MCF 10A (cell line): ENCODE data around the gene TNFRSF8. TPM values are rescaled to one million over a fixed set of nuclear protein-coding genes. Genes with fewer than 3 reads are reported as not detected.

Experiments used
- BruUV-seq: library from RNA; stranded (reverse); fragments of 400-500 nt; replicated peaks from 2 replicates; lab custom pipeline; 2021; lab: Mats Ljungman, UMichigan
- CTCF ChIA-PET: fragments of 300-600 bp; sonication (Branson Sonifier 250); formaldehyde crosslinking; extraction: SDS; loops from one replicate; lab custom pipeline; 2021; ENCODE audit warnings: antibody characterized with exemption, inconsistent platforms; lab: Yijun Ruan, JAX
- POLR2A ChIA-PET: fragments of 300-600, 350-650 bp; sonication (Branson Sonifier 250); formaldehyde crosslinking; extraction: SDS; loops from one replicate; lab custom pipeline; 2020; ENCODE audit warnings: antibody characterized with exemption, inconsistent platforms; lab: Yijun Ruan, JAX
- DNase-seq: peaks from one replicate; pipeline ENCODE4 v3.0.0-alpha.2; 2018; ENCODE audit not compliant: unreplicated experiment
- H3K27ac Mint-ChIP-seq: one replicate; pipeline ENCODE4 v1.8.0; 2022; ENCODE audit warnings: mild to moderate bottlenecking, low read depth, mixed read lengths; ENCODE audit not compliant: unreplicated experiment
- H3K27me3 Mint-ChIP-seq: one replicate; pipeline ENCODE4 v1.8.0; 2022; ENCODE audit warnings: mixed read lengths; ENCODE audit not compliant: insufficient read depth, unreplicated experiment
- H3K36me3 Mint-ChIP-seq: one replicate; pipeline ENCODE4 v1.8.0; 2022; ENCODE audit warnings: mild to moderate bottlenecking, moderate library complexity, mixed read lengths; ENCODE audit not compliant: insufficient read depth, unreplicated experiment
- H3K4me1 Mint-ChIP-seq: one replicate; pipeline ENCODE4 v1.8.0; 2022; ENCODE audit warnings: mixed read lengths; ENCODE audit not compliant: insufficient read depth, unreplicated experiment
- H3K4me3 Mint-ChIP-seq: one replicate; pipeline ENCODE4 v1.8.0; 2022; ENCODE audit warnings: mild to moderate bottlenecking, moderate library complexity, mixed read lengths; ENCODE audit not compliant: unreplicated experiment
- H3K9me3 Mint-ChIP-seq: one replicate; pipeline ENCODE4 v1.8.0; 2022; ENCODE audit warnings: mixed read lengths; ENCODE audit not compliant: unreplicated experiment
- CTCF ChIP-seq: fragments of 200-600 bp; IDR thresholded peaks from one replicate; pipeline ENCODE4 v1.8.0; 2022; ENCODE audit warnings: antibody characterized with exemption, mild to moderate bottlenecking; ENCODE audit not compliant: unreplicated experiment
- intact Hi-C: fragments of 100-400 bp; cut with micrococcal nuclease; formaldehyde crosslinking; loops from 2 replicates; pipeline ENCODE4 v1.14.1; 2022
- microRNA-seq: library from miRNA; unstranded; fragments of <30 nt; microRNA quantifications from one replicate; pipeline ENCODE4 v1.2.0, GENCODE V29; 2022
- total RNA-seq: library from RNA; stranded (reverse); gene quantifications from 2 replicates; pipeline ENCODE4 v1.2.3, GENCODE V29; 2022

Gene TNFRSF8
- total RNA-seq, 1 experiment from 2014 or later: not detected

DNA sequence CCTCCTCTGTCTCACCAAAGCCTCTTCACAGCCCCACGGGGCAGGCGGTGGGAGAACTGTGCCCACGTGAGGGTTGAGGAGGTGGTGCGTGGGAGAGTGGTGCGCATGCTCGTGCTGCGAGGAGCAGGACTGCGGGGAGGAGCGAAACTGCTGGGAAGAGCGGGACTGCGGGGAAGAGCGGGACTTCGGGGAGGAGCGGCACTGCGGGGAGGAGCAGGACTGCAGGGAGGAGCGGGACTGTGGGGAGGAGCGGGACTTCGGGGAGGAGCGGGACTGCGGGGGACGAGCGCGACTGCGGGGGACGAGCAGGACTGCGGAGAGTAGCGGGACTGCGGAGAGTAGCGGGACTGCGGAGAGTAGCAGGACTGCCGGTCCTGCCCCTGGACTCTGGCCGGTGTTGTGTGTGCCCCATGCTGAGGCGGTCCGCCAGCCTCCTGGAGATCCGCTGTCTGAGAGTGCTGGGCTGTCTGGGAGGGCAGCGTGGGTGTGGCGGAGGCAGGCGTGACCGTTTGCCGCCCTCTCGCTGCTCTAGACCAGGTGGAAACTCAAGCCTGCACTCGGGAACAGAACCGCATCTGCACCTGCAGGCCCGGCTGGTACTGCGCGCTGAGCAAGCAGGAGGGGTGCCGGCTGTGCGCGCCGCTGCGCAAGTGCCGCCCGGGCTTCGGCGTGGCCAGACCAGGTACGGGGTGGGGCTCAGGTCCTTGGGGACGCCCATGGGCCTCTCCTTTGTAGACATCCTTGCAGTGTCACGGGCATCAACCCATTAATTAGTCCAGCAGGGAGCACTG is 128.3 kb downstream of the TNFRSF8 start:
- POLR2A ChIA-PET: interaction anchor here (0.6 kb wide), 1 partner anchor 9 kb away, joined by 4 read pairs; no protein-coding TSS in a partner anchor
- DNase-seq: no peak
- H3K9me3 Mint-ChIP-seq: no peaks in the 10 kb centered on the region
- peak overlapping the region; percentile 42 for H3K27ac Mint-ChIP-seq
- peaks cover 39% of the 10 kb centered on the region for H3K27me3 Mint-ChIP-seq
- intact Hi-C loops: no loop called here
- no peaks in the 10 kb centered on the region for H3K36me3 Mint-ChIP-seq
- peaks cover 5% of the 10 kb centered on the region for H3K4me1 Mint-ChIP-seq
- CTCF ChIA-PET: interaction anchor here (2.9 kb wide), 1 partner anchor 17 kb away, joined by 15 read pairs; no protein-coding TSS in a partner anchor
- no peak overlapping the region for H3K4me3 Mint-ChIP-seq
- no TSS peak for BruUV-seq
- TF ChIP-seq CTCF: no peak

Small RNA genes lying within 50 kb of the gene (microRNA-seq; reads per million reads assigned to microRNA genes)
- not detected for gene MIR4632
- 0.53 reads per million for gene MIR6729
- not detected for gene MIR7846

Other genes starting within 250 kb of the TNFRSF8 start
- not detected in 2 replicates for gene NPPA, start 215.5 kb upstream of the TNFRSF8 start, total RNA-seq
- not detected in 2 replicates for gene NPPB, start 204.4 kb upstream of the TNFRSF8 start, total RNA-seq
- 20.4 and 24.3 TPM in 2 replicates for gene KIAA2013, start 136.9 kb upstream of the TNFRSF8 start, total RNA-seq
- 47.2 and 48.2 TPM in 2 replicates for gene PLOD1, start 128.6 kb upstream of the TNFRSF8 start, total RNA-seq
- 95.6 and 105 TPM in 2 replicates for gene MFN2, start 82.9 kb upstream of the TNFRSF8 start, total RNA-seq
- 22.1 and 25.3 TPM in 2 replicates for gene MIIP, start 43.8 kb upstream of the TNFRSF8 start, total RNA-seq
- gene TNFRSF1B, start 103.7 kb downstream of the TNFRSF8 start, total RNA-seq: 0.22 TPM in 1 of 2 replicates, not detected in the other
- gene VPS13D, start 166.7 kb downstream of the TNFRSF8 start, total RNA-seq: 36.5 and 39.3 TPM in 2 replicates